Inflammatory macrophage (primary cell): ENCODE measurements around the gene OSBPL9.
"Not testable (repeated sequence)": the region's sequence is repeated elsewhere in the genome, so short reads cannot be mapped to it uniquely, and the experiment has no call there.

Source experiments
- DNase-seq, 2 donors: peaks; one replicate each; pipeline ENCODE4 v3.0.0-alpha.2; 2020 to 2022

The OSBPL9 gene

DNA sequence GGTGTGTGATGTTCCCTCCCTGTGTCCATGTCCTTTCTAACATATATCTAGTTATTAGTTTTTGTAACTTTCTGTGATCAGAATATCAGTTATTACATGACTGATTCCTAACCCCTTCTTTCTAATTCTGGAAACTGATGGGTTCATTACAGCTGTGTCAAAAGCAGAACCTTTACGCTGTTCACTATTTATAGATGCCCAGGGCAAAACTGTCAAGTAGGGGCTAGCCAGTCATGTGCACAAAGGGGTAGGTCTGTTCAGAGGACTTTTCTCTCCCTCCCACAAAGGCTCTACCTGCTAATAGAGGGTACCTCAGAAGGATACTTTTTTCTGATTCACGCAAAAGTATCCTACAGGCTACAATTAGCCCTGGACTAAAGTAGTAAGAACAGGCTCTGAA, 182.5 kb downstream of the OSBPL9 start:
- no peak for DNase-seq

DNA sequence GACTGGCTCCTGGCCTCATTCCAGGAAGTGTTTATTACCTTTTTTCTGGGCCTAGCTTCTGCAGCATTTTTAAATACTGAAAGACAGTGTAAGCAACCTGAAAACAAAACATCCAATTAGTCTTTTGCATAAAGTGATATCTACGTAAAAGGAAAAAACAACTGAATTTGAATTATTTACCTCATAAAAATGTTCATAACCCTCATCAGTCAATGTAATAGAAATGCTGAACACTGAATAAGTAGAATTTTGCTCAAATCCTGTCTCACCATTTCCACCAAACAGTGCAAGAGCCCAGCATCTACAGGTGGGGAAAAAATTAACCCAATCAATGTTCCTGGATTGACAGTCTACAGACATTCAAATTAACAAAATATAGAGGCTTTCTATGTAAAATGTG, 197.6 kb downstream of the OSBPL9 start:
- DNase-seq: no peak

DNA sequence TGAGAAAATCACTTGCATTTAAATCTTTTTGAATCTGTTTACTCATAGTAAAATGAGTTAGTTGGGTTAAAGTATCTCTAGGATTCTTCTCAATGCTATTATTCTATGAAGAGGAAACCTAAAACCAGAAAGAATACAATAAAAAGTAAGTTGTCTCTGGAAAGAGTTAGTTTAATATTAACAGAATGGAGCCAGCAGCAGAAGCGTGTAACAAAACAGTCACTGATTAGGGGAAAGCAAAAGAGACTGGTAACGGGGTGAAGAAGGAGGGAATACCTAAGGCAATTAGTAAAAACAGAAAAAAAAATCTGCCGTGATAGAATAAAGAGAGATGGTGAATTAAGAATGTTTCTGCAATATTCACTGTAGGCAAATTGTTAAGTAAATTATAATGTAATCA, 201.6 kb downstream of the OSBPL9 start:
- no peak for DNase-seq

DNA sequence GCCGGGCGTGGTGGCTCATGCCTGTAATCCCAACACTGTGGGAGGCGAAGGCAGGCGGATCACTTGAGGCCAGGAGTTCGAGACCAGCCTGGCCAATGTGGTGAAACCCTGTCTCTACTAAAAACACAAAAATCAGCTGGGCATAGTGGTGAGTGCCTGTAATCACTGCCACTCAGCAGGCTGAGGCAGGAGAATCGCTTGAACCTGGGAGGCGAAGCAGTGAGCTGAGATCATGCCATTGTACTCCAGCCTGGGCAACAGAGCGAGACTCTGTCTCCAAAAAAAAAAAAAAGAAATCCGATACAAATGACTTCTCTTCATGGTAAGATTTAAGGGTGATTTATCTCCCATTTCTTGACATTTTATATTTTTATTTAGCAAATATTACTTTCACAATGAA, 202.1 kb downstream of the OSBPL9 start:
- not testable (repeated sequence) for DNase-seq

DNA sequence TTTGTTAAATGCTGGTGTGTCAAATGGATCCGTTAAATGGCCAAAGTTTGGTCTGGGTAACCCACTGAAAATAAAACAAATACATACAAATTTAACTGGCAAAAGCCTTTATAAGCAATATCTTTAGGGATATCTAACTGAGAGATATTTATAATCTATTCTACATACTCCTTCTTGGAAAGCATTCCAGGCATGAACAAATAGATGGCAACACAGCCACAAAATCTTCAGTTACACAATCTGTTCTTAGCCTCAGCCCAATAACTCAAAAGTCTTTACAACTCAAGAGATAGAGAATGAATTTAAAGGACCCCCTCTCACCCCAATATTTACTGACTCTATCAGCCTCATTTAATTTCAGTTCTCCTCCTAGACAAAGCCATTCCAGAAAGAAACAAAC, 202.9 kb downstream of the OSBPL9 start:
- DNase-seq: no peak

DNA sequence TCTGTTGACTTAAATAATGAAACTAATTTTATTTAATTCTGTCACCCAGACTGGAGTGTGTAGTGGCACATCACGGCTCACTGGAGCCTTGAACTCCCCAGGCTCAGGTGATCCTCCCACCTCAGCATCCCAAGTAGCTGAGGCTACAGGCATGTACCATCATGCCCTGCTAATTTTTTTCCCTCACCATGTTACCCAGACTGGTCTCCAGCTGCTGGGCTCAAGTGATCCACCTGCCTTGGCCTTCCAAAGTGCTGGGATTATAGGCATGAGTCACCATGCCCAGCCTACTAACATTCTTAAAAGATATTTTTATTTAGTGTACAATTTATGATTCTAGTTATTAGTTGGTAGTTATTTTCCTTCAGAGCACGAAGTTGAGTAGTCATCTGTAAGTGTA, 212.2 kb downstream of the OSBPL9 start:
- DNase-seq: no peak

DNA sequence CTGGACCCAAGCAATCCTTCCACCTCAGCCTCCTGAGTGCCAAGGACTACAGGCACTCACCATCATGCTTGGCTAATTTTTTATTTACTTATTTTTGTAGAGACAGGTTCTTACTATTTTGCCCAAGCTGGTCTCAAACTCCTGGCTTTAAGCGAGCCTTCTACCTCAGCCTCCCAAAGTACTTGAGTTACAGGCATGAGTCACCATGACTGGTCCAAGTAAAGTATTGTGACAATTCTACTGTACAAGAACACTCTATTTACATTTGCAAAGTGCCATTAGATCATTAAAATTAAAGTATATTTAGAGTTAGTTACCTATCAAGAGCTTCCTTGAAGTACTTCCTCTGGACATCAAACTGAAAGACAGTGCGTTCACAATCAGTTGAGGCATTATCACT, 216.8 kb downstream of the OSBPL9 start:
- no peak for DNase-seq

DNA sequence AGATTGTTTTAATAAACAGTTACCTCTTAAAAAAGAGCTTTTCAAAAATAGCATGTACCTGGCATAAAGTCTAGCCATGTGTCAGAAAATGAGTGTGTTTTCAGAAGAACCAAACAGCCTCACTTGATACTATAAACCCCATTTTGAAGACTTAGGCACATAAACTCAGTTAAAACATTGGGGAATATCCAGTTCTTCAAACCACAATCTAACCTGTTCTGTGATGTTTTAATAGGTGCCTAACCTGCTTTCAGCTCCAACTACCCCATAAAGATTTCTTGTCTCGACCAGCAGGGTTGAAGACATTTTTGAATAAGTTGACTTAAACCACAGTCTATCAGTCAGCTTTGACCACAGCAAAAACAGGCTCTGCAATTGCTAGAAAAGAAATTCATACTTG, 220.4 kb downstream of the OSBPL9 start:
- DNase-seq: no peak
